T-cell (primary cell): Measurements from ENCODE around the gene EDIL3. TPM values are rescaled to one million over a fixed set of nuclear protein-coding genes. Genes with fewer than 3 reads are reported as not detected.
"Not testable (repeated sequence)": the region's sequence is repeated elsewhere in the genome, so short reads cannot be mapped to it uniquely, and the experiment has no call there.

Experiments
- ATAC-seq, 4 experiments: fragments of 200-7000 bp in 3 of 4; fragments of 150-1000 bp in 1 of 4; cut with Tn5 transposase; replicated peaks in 1 of 4; 1 replicate in 3 of 4; 2 replicates in 1 of 4; pipeline ENCODE4 v1.10.0; 2021; ENCODE audit warnings: moderate library complexity in 3 of 4, mild to moderate bottlenecking in 2 of 4, moderate number of reproducible peaks in 1 of 4
- CTCF ChIA-PET, 2 donors: fragments of 300-600 bp; sonication (Branson Sonifier 250); formaldehyde crosslinking; loops; one replicate each; lab custom pipeline; 2022; ENCODE audit warnings: antibody characterized with exemption in 2 of 2; lab: Charles Lee
- POLR2A ChIA-PET, 2 donors: fragments of 300-600 bp; sonication (Branson Sonifier 250); formaldehyde crosslinking; loops; one replicate each; lab custom pipeline; 2022; ENCODE audit warnings: antibody characterized with exemption in 2 of 2; lab: Charles Lee
- DNase-seq, 35 experiments: peaks; one replicate each; pipeline versions ENCODE4 v3.0.0 to v3.0.0-alpha.2; 2013 to 2023
- H3K27ac ChIP-seq: one replicate; pipeline ENCODE4 v1.5.1; 2013; ENCODE audit warnings: low read length
- H3K27me3 ChIP-seq, 2 experiments: replicated peaks in 1 of 2; 1 replicate in 1 of 2; 2 replicates in 1 of 2; pipeline versions ENCODE4 v1.6.1 to v1.7.0; 2013; ENCODE audit warnings: low read length in 1 of 2, mixed read lengths in 1 of 2; ENCODE audit not compliant: control insufficient read depth in 2 of 2, insufficient read depth in 2 of 2; ENCODE audit errors: extremely low read depth in 1 of 2
- H3K36me3 ChIP-seq, 2 donors: 1 replicate in 1 of 2; 2 replicates in 1 of 2; pipeline versions ENCODE4 v1.6.1 to v1.7.0; 2013; ENCODE audit warnings: low read length in 1 of 2; ENCODE audit not compliant: control insufficient read depth in 2 of 2, insufficient read depth in 1 of 2; ENCODE audit errors: extremely low read depth in 1 of 2
- H3K4me1 ChIP-seq, 2 experiments: 1 replicate in 1 of 2; 2 replicates in 1 of 2; pipeline versions ENCODE4 v1.6.1 to v1.7.0; 2013; ENCODE audit warnings: low read length in 2 of 2, mixed read lengths in 1 of 2; ENCODE audit not compliant: insufficient read depth in 2 of 2, control insufficient read depth in 1 of 2; ENCODE audit errors: extremely low read depth in 1 of 2
- H3K4me3 ChIP-seq, 2 donors: 1 replicate in 1 of 2; 2 replicates in 1 of 2; pipeline versions ENCODE4 v1.5.1 to v1.7.0; 2013; ENCODE audit warnings: mild to moderate bottlenecking in 2 of 2, low read length in 1 of 2, moderate library complexity in 1 of 2; ENCODE audit not compliant: control insufficient read depth in 1 of 2; ENCODE audit errors: extremely low read depth in 1 of 2
- H3K9me3 ChIP-seq: 2 replicates; pipeline ENCODE4 v1.7.0; 2013
- H3K27ac Mint-ChIP-seq, 2 donors: one replicate each; pipeline ENCODE4 v1.8.0; 2020 to 2021; ENCODE audit warnings: mild to moderate bottlenecking in 2 of 2, mixed read lengths in 2 of 2
- H3K27me3 Mint-ChIP-seq, 2 donors: one replicate each; pipeline ENCODE4 v1.8.0; 2021 to 2022; ENCODE audit warnings: mixed read lengths in 2 of 2
- H3K36me3 Mint-ChIP-seq: one replicate; pipeline ENCODE4 v1.8.0; 2021; ENCODE audit warnings: mixed read lengths
- H3K4me1 Mint-ChIP-seq, 3 donors: one replicate each; pipeline ENCODE4 v1.8.0; 2020 to 2022; ENCODE audit warnings: mixed read lengths in 3 of 3, mild to moderate bottlenecking in 1 of 3
- H3K4me3 Mint-ChIP-seq, 3 donors: one replicate each; pipeline ENCODE4 v1.8.0; 2020 to 2022; ENCODE audit warnings: mild to moderate bottlenecking in 3 of 3, mixed read lengths in 3 of 3, moderate library complexity in 3 of 3
- H3K9me3 Mint-ChIP-seq, 3 donors: one replicate each; pipeline ENCODE4 v1.8.0; 2020 to 2022; ENCODE audit warnings: mixed read lengths in 3 of 3
- WGBS: methylation state at CpG from one replicate; pipeline ENCODE4 v1.1.5; 2013; ENCODE audit warnings: missing lambda C conversion rate; ENCODE audit not compliant: insufficient coverage; 5-methylcytosine and 5-hydroxymethylcytosine counted together
- total RNA-seq, 35 experiments: library from RNA in 6 of 35; stranded (reverse) in 6 of 35; fragments of 120-200 nt in 1 of 35; gene quantifications; one replicate each; pipeline versions ENCODE4 v1.2.1 to v1.2.4 and lab custom pipeline; 2013 to 2026

The EDIL3 gene
- total RNA-seq, 5 donors from 2014 or later (not counting 1 experiment from before 2014, with no cell fraction given) = 0.07 to 0.18 (median 0.16) TPM; not detected in 2

- Histone ChIP-seq H3K36me3 (no peaks in the 10 kb centered on the region), H3K27ac (no peak overlapping the region), H3K9me3 (no peaks in the 10 kb centered on the region), H3K4me3 (no peak overlapping the region), H3K4me1 (no peaks in the 10 kb centered on the region), H3K27me3 (no peaks in the 10 kb centered on the region)
- ChIA-PET CTCF (no interaction called here), POLR2A (no interaction called here)
- DNase-seq (no peak), ATAC-seq (no peak)
- Mint-ChIP-seq H3K27me3 (no peaks in the 10 kb centered on the region), H3K4me3 (no peak overlapping the region), H3K36me3 (no peaks in the 10 kb centered on the region), H3K4me1 (no peaks in the 10 kb centered on the region), H3K9me3 (peaks cover 0 to 4% (median 2%) of the 10 kb centered on the region in 3 donors), H3K27ac (no peak overlapping the region)
- WGBS = 77% methylated on average over 3 of the region's 4 CpGs
Observed at GRCh38 chr5:84298628-84299027, 86.1 kb downstream of the EDIL3 start.

GRCh38 chr5:84297641-84298040 is 87.0 kb downstream of the EDIL3 start:
- H3K27ac Mint-ChIP-seq, H3K4me3 Mint-ChIP-seq, ATAC-seq, POLR2A ChIA-PET, H3K27me3 Mint-ChIP-seq, H3K4me3 ChIP-seq, H3K36me3 ChIP-seq, H3K4me1 ChIP-seq, H3K36me3 Mint-ChIP-seq, DNase-seq, H3K4me1 Mint-ChIP-seq, CTCF ChIA-PET, H3K27ac ChIP-seq, H3K9me3 ChIP-seq, H3K27me3 ChIP-seq, H3K9me3 Mint-ChIP-seq: not testable (repeated sequence)
- WGBS = 75% methylated on average over 1 of the region's 4 CpGs

GRCh38 chr5:84292788-84293653 is 91.7 kb downstream of the EDIL3 start:
- CTCF ChIA-PET = interaction anchor here in 1 of 2 donors (0.7 kb wide), 1 partner anchor 47 kb away, joined by 7 read pairs; no protein-coding TSS in a partner anchor
- ATAC-seq = no peak

GRCh38 chr5:84292000-84292642 is 92.6 kb downstream of the EDIL3 start:
- Mint-ChIP-seq H3K27ac (no peak overlapping the region), H3K27me3 (no peaks in the 10 kb centered on the region), H3K36me3 (no peaks in the 10 kb centered on the region), H3K4me3 (no peak overlapping the region), H3K9me3 (peaks cover 0 to 4% (median under 1%) of the 10 kb centered on the region in 3 donors), H3K4me1 (no peaks in the 10 kb centered on the region)
- Histone ChIP-seq H3K9me3 (no peaks in the 10 kb centered on the region), H3K27me3 (no peaks in the 10 kb centered on the region), H3K27ac (no peak overlapping the region), H3K4me1 (no peaks in the 10 kb centered on the region), H3K4me3 (no peak overlapping the region), H3K36me3 (no peaks in the 10 kb centered on the region)
- CTCF ChIA-PET = no interaction called here
- POLR2A ChIA-PET = no interaction called here
- WGBS = no CpG with 5 or more reads among the region's 1 CpG
- DNase-seq (no peak), ATAC-seq (no peak)

More at GRCh38 chr5:84292788-84293653, 91.7 kb downstream of the EDIL3 start:
- WGBS = 82% methylated on average over 8 of the region's 14 CpGs
- Mint-ChIP-seq H3K4me3 (no peak overlapping the region), H3K27ac (no peak overlapping the region), H3K4me1 (no peaks in the 10 kb centered on the region), H3K9me3 (peaks cover 2 to 4% (median 4%) of the 10 kb centered on the region in 3 donors), H3K27me3 (no peaks in the 10 kb centered on the region), H3K36me3 (no peaks in the 10 kb centered on the region)
- Histone ChIP-seq H3K4me1 (no peaks in the 10 kb centered on the region), H3K36me3 (no peaks in the 10 kb centered on the region), H3K27ac (no peak overlapping the region), H3K4me3 (no peak overlapping the region), H3K9me3 (no peaks in the 10 kb centered on the region), H3K27me3 (no peaks in the 10 kb centered on the region)
- DNase-seq = no peak
- POLR2A ChIA-PET = no interaction called here

GRCh38 chr5:84290673-84291072 is 94.0 kb downstream of the EDIL3 start:
- POLR2A ChIA-PET = no interaction called here
- ATAC-seq = no peak
- Mint-ChIP-seq H3K27ac (no peak overlapping the region), H3K9me3 (peaks cover 0 to 4% (median 0%) of the 10 kb centered on the region in 3 donors), H3K36me3 (no peaks in the 10 kb centered on the region), H3K4me1 (no peaks in the 10 kb centered on the region), H3K4me3 (no peak overlapping the region), H3K27me3 (no peaks in the 10 kb centered on the region)
- no peaks in the 10 kb centered on the region for H3K36me3 ChIP-seq
- H3K27me3 ChIP-seq = no peaks in the 10 kb centered on the region
- H3K9me3 ChIP-seq = no peaks in the 10 kb centered on the region
- no peak overlapping the region for H3K4me3 ChIP-seq
- CTCF ChIA-PET = no interaction called here
- H3K4me1 ChIP-seq = no peaks in the 10 kb centered on the region
- no CpG with 5 or more reads among the region's 2 CpGs for WGBS
- H3K27ac ChIP-seq = no peak overlapping the region
- no peak for DNase-seq

GRCh38 chr5:84290161-84290560 is 94.5 kb downstream of the EDIL3 start:
- Mint-ChIP-seq H3K36me3 (no peaks in the 10 kb centered on the region), H3K27ac (no peak overlapping the region), H3K4me3 (no peak overlapping the region), H3K4me1 (no peaks in the 10 kb centered on the region), H3K27me3 (no peaks in the 10 kb centered on the region), H3K9me3 (peaks cover 0 to 4% (median 0%) of the 10 kb centered on the region in 3 donors)
- no peak overlapping the region for H3K27ac ChIP-seq
- WGBS = 79% methylated on average over 2 of the region's 4 CpGs
- H3K36me3 ChIP-seq = no peaks in the 10 kb centered on the region
- H3K9me3 ChIP-seq = no peaks in the 10 kb centered on the region
- ChIA-PET POLR2A (no interaction called here), CTCF (no interaction called here)
- ATAC-seq = no peak
- no peaks in the 10 kb centered on the region for H3K4me1 ChIP-seq
- no peak overlapping the region for H3K4me3 ChIP-seq
- H3K27me3 ChIP-seq = no peaks in the 10 kb centered on the region
- no peak for DNase-seq
